Activated B cell treated with CpG ODN at 0.5 μM for 24 hours (primary cell): ENCODE measurements around the gene ARHGAP5. TPM values are rescaled to one million over a fixed set of nuclear protein-coding genes. Genes with fewer than 3 reads are reported as not detected.

Source experiments
- ATAC-seq: fragments of 200-7000 bp; cut with Tn5 transposase; one replicate; pipeline ENCODE4 v1.10.0; 2021; ENCODE audit warnings: low read depth, mild to moderate bottlenecking, moderate library complexity
- CTCF ChIA-PET: fragments of 350-600 bp; sonication (Branson Sonifier 250); formaldehyde crosslinking; loops from one replicate; lab custom pipeline; 2021; ENCODE audit warnings: antibody characterized with exemption; lab: Charles Lee
- POLR2A ChIA-PET: fragments of 350-600 bp; sonication (Branson Sonifier 250); formaldehyde crosslinking; loops from one replicate; lab custom pipeline; 2021; ENCODE audit warnings: antibody characterized with exemption; lab: Charles Lee
- DNase-seq: peaks from one replicate; pipeline ENCODE4 v3.0.0; 2022
- H3K27ac Mint-ChIP-seq: one replicate; pipeline ENCODE4 v1.8.0; 2020; ENCODE audit warnings: mixed read lengths
- H3K27me3 Mint-ChIP-seq: one replicate; pipeline ENCODE4 v1.8.0; 2021; ENCODE audit warnings: mixed read lengths
- H3K36me3 Mint-ChIP-seq: one replicate; pipeline ENCODE4 v1.8.0; 2021; ENCODE audit warnings: low read depth, mixed read lengths
- H3K4me1 Mint-ChIP-seq: one replicate; pipeline ENCODE4 v1.8.0; 2021; ENCODE audit warnings: mixed read lengths
- H3K4me3 Mint-ChIP-seq: one replicate; pipeline ENCODE4 v1.8.0; 2020; ENCODE audit warnings: mild to moderate bottlenecking, mixed read lengths
- H3K9me3 Mint-ChIP-seq: one replicate; pipeline ENCODE4 v1.8.0; 2020; ENCODE audit warnings: mixed read lengths
- intact Hi-C: fragments of 100-400 bp; cut with micrococcal nuclease; formaldehyde crosslinking; loops from one replicate; pipeline ENCODE4 v1.15.1; 2024
- total RNA-seq: library from RNA; stranded (reverse); gene quantifications from 2 replicates; pipeline ENCODE4 v1.2.3, GENCODE V29; 2022
- TF ChIP-seq, protein P1 (sequence below): fragments of 200-600 bp; IDR thresholded peaks from one replicate; pipeline ENCODE4 v1.8.0; 2022; ENCODE audit warnings: antibody characterized with exemption, mild to moderate bottlenecking

Gene ARHGAP5
- total RNA-seq, 1 donor from 2014 or later, result 54.4 TPM

DNA sequence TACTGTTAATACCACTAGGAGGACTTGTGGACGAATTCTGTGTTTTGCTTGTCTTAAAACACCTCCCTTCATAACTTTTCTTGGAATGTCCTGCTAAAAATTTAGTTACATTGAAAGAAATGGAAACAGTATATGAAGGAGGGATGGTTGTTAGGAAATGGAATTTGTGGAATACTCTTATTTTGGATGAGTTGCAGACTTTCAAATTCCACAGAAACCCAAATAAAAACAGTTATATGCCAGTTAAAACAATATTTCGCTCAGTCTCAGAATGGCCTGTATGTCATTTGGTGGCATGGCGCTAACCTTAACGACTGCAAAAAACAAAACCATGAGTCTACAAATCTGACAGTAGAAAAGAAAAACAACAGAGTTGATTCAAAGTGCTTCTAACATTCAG, 12.2 kb upstream of the ARHGAP5 start:
- no peaks in the 10 kb centered on the region for H3K9me3 Mint-ChIP-seq
- no peak for DNase-seq
- H3K27me3 Mint-ChIP-seq, result peaks cover 3% of the 10 kb centered on the region
- no peaks in the 10 kb centered on the region for H3K4me1 Mint-ChIP-seq
- intact Hi-C loops, result no loop called here
- TF ChIP-seq, protein P1, sequence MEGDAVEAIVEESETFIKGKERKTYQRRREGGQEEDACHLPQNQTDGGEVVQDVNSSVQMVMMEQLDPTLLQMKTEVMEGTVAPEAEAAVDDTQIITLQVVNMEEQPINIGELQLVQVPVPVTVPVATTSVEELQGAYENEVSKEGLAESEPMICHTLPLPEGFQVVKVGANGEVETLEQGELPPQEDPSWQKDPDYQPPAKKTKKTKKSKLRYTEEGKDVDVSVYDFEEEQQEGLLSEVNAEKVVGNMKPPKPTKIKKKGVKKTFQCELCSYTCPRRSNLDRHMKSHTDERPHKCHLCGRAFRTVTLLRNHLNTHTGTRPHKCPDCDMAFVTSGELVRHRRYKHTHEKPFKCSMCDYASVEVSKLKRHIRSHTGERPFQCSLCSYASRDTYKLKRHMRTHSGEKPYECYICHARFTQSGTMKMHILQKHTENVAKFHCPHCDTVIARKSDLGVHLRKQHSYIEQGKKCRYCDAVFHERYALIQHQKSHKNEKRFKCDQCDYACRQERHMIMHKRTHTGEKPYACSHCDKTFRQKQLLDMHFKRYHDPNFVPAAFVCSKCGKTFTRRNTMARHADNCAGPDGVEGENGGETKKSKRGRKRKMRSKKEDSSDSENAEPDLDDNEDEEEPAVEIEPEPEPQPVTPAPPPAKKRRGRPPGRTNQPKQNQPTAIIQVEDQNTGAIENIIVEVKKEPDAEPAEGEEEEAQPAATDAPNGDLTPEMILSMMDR, result no peak
- no peak for ATAC-seq
- no peaks in the 10 kb centered on the region for H3K36me3 Mint-ChIP-seq
- H3K27ac Mint-ChIP-seq, result no peak overlapping the region
- ChIA-PET POLR2A (no interaction called here), CTCF (no interaction called here)
- H3K4me3 Mint-ChIP-seq, result no peak overlapping the region

DNA sequence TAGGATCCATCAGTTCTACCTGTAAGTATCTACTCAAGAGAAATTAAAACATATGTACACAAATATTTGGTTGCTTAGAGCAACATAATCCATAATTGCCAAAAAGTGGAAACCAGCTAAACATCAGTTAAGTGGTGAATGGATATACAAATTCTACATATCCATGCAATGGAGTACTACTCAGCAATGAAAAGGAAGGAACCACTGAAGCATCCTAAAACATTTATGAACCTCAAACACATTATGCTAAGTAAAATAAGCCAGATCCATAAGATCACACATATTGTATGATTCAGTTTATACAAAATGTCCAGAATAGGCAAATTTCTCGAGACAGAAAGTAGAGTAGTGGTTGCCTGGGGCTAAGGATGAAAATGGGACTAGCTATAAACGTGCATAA, 8.4 kb upstream of the ARHGAP5 start:
- Mint-ChIP-seq H3K27me3 (peaks cover 3% of the 10 kb centered on the region), H3K9me3 (no peaks in the 10 kb centered on the region), H3K4me1 (peaks cover under 1% of the 10 kb centered on the region), H3K27ac (no peak overlapping the region), H3K4me3 (no peak overlapping the region), H3K36me3 (no peaks in the 10 kb centered on the region)
- intact Hi-C loops, result no loop called here
- no peak for ATAC-seq
- CTCF ChIA-PET, result interaction anchor here (6.2 kb wide), 1 partner anchor 184 kb away, joined by 142 read pairs; no protein-coding TSS in a partner anchor
- TF ChIP-seq, protein P1, result no peak
- no peak for DNase-seq
- POLR2A ChIA-PET, result no interaction called here

DNA sequence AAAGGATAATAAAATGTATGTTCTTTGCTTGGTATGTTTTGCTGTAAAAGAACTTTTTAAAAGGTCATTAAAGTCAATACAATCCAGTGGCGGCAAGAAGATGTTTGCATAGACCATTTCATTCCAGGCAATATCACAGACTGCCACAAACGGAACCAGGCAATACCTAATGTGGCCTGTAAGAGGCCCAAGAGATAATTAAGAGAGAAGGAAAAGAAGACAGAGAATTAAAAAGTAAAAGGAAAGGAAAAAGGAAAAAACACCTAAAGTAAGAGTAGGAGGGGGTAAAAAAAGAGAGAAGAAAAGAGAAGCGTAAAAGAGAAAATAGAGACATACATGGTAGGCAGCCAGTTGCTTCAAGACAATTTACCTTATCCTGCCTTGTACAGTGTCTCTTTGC, 6.8 kb upstream of the ARHGAP5 start:
- no peak overlapping the region for H3K27ac Mint-ChIP-seq
- no peak for DNase-seq
- peaks cover 3% of the 10 kb centered on the region for H3K27me3 Mint-ChIP-seq
- H3K9me3 Mint-ChIP-seq, result no peaks in the 10 kb centered on the region
- TF ChIP-seq, protein P1, result no peak
- ATAC-seq, result no peak
- intact Hi-C loops, result no loop called here
- no peaks in the 10 kb centered on the region for H3K36me3 Mint-ChIP-seq
- CTCF ChIA-PET, result interaction anchor here (1.2 to 6.2 kb wide), 2 partner anchors 182 to 189 kb away, joined by 5 to 142 read pairs; no protein-coding TSS in a partner anchor
- POLR2A ChIA-PET, result interaction anchor here (0.6 kb wide), 1 partner anchor 658 kb away, joined by 4 read pairs; no protein-coding TSS in a partner anchor
- H3K4me1 Mint-ChIP-seq, result peaks cover 3% of the 10 kb centered on the region
- no peak overlapping the region for H3K4me3 Mint-ChIP-seq

DNA sequence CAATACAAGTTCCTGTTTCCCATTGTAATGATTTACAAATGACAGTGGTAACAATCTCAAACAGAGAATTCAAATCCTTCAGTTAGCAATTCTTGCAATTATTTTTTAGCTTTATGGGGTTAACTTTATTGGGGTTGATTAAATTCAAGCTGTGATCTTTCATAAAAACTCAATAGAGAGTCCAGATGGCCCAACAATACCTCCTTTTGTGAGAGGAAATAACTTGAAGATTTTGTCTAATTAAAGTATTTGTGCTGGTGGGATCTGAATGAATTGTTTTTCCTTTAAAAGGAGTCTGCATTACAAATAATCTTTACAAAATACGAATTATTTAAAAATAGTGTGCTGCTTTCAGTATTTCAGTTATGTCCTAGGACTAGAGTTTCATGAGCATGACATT, 4.4 kb upstream of the ARHGAP5 start:
- Mint-ChIP-seq H3K36me3 (peaks cover 7% of the 10 kb centered on the region), H3K4me1 (peaks cover 9% of the 10 kb centered on the region), H3K27ac (no peak overlapping the region), H3K9me3 (no peaks in the 10 kb centered on the region), H3K4me3 (no peak overlapping the region), H3K27me3 (no peaks in the 10 kb centered on the region)
- DNase-seq (no peak), ATAC-seq (no peak)
- CTCF ChIA-PET, result interaction anchor here (0.6 to 6.2 kb wide), 10 partner anchors 12 to 562 kb away, joined by 3 to 142 read pairs (median 6); no protein-coding TSS in a partner anchor
- POLR2A ChIA-PET, result no interaction called here
- intact Hi-C loops, result loop anchor here (1.0 to 2.0 kb wide), 5 partner anchors 23 to 562 kb away; no protein-coding TSS in a partner anchor
- TF ChIP-seq, protein P1, result no peak

DNA sequence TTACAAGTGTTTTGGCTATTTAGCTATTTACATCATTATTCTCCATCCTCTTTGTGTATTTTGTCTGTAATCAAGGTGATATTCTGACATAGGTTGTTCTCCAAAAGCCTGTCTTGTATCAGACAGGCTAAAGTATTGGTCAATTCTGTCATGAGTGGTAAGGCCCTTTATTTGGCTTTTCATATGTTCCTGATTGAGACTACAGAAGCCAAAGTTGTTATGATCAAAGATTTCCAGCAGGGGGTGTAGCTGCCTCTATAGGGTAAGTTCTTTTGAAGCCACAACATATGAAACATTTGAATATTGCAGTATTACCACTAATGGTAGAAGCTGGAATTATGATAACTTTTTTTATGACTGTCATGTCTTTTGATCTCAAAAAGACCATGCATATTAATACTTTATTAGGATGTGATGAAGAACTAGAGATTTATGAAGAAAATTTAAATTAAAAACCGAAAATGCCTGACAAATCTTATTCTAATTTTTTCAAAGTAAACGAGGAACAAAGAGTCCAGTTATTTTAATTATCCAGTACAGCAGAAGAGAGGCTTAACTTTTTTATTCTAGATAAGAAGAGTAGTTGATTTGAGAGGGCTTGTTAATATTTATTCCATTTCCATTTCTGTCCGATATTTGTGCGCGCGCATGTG, 3.4 kb upstream of the ARHGAP5 start:
- POLR2A ChIA-PET, result interaction anchor here (0.8 to 1.0 kb wide), 3 partner anchors 132 to 180 kb away, joined by 4 to 5 read pairs (median 4); no protein-coding TSS in a partner anchor
- Mint-ChIP-seq H3K9me3 (no peaks in the 10 kb centered on the region), H3K27ac (peak overlapping the region; percentile 70), H3K27me3 (no peaks in the 10 kb centered on the region), H3K36me3 (peaks cover 12% of the 10 kb centered on the region), H3K4me1 (peaks cover 18% of the 10 kb centered on the region), H3K4me3 (peak overlapping the region; percentile 36)
- CTCF ChIA-PET, result interaction anchor here (0.7 to 6.2 kb wide), 15 partner anchors 11 to 616 kb away, joined by 3 to 142 read pairs (median 4); partner anchors contain the start of genes DTD2 and RNU6-8
- no peak for DNase-seq
- intact Hi-C loops, result loop anchor here (1.0 to 2.0 kb wide), 5 partner anchors 24 to 563 kb away; no protein-coding TSS in a partner anchor
- ATAC-seq, result peak; percentile 23
- TF ChIP-seq, protein P1, result no peak
